Neural cell (in vitro differentiated cells): ENCODE data around the gene TRPM4.

Source experiments
- EP300 ChIP-seq: fragments of 450-650 bp; conservative IDR thresholded peaks from 2 replicates; pipeline ENCODE4 v1.6.1; 2014; ENCODE audit warnings: antibody characterized with exemption, mild to moderate bottlenecking, moderate library complexity; ENCODE audit not compliant: poor library complexity, severe bottlenecking
- MXI1 ChIP-seq: fragments of 450-650 bp; conservative IDR thresholded peaks from 2 replicates; pipeline ENCODE4 v1.6.1; 2014; ENCODE audit warnings: antibody characterized with exemption, mild to moderate bottlenecking; ENCODE audit not compliant: poor library complexity, severe bottlenecking
- POLR2AphosphoS5 ChIP-seq: IDR thresholded peaks from 2 replicates; pipeline ENCODE4 v1.6.1; 2012
- SMC3 ChIP-seq: fragments of 450-650 bp; conservative IDR thresholded peaks from 2 replicates; pipeline ENCODE4 v1.6.1; 2014; ENCODE audit warnings: antibody characterized with exemption, mild to moderate bottlenecking, moderate library complexity; ENCODE audit not compliant: poor library complexity
- TF ChIP-seq, protein P1 (sequence below): fragments of 450-650 bp; IDR thresholded peaks from 2 replicates; pipeline ENCODE4 v1.5.1; 2014; ENCODE audit warnings: antibody characterized with exemption, mild to moderate bottlenecking, moderate library complexity; ENCODE audit not compliant: poor library complexity, severe bottlenecking

DNA sequence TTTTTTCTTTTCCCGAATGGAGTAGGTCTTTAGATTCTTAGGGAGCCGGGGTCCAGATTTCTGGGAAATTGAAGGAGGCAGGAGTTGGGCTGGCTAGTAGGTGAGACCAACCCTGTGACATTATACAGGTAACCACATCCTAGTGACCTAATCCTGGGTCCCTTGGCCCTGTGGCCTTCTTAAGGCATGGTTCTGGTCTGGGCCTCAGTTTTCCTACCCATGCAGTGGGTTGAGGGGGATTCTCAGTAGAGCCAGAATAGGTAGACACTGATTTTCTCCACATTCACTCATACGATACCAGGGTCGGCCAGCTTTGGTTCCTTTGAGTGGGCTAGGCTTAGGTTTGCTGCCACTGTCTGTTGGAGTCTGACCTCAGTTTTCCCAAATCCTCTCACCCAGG, 31.0 kb upstream of the TRPM4 start:
- TF ChIP-seq, protein P1, sequence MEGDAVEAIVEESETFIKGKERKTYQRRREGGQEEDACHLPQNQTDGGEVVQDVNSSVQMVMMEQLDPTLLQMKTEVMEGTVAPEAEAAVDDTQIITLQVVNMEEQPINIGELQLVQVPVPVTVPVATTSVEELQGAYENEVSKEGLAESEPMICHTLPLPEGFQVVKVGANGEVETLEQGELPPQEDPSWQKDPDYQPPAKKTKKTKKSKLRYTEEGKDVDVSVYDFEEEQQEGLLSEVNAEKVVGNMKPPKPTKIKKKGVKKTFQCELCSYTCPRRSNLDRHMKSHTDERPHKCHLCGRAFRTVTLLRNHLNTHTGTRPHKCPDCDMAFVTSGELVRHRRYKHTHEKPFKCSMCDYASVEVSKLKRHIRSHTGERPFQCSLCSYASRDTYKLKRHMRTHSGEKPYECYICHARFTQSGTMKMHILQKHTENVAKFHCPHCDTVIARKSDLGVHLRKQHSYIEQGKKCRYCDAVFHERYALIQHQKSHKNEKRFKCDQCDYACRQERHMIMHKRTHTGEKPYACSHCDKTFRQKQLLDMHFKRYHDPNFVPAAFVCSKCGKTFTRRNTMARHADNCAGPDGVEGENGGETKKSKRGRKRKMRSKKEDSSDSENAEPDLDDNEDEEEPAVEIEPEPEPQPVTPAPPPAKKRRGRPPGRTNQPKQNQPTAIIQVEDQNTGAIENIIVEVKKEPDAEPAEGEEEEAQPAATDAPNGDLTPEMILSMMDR: no peak
- no peak for TF ChIP-seq POLR2AphosphoS5
- TF ChIP-seq SMC3: no peak
- TF ChIP-seq MXI1: no peak
- TF ChIP-seq EP300: no peak
